ENCODE results near the gene GRAMD2B. TPM values are rescaled to one million over a fixed set of nuclear protein-coding genes. Genes with fewer than 3 reads are reported as not detected.

Gene GRAMD2B
- polyA plus RNA-seq, 1 donor from 2014 or later, result not detected

GRCh38 chr5:126430631-126431030 is 7.4 kb downstream of the GRAMD2B start:
- Histone ChIP-seq H3K27ac (ENCODE audit: low read length) (no peak overlapping the region), H3K4me2 (ENCODE audit: low read length) (no peak overlapping the region), H3K4me3 (ENCODE audit: low read length) (no peak overlapping the region), H3F3A (ENCODE audit: insufficient read depth, low read length, poor library complexity, severe bottlenecking) (no peaks in the 10 kb centered on the region), H3K36me3 (ENCODE audit: insufficient read depth, low read length) (no peaks in the 10 kb centered on the region), H3K27me3 (ENCODE audit: insufficient read depth, low read depth, low read length) (no peaks in the 10 kb centered on the region), H3K9ac (ENCODE audit: low read length) (no peak overlapping the region), H3K9me3 (ENCODE audit: low read length) (no peaks in the 10 kb centered on the region), H3K9me2 (ENCODE audit: insufficient read depth, low read length) (no peaks in the 10 kb centered on the region), H2AFZ (ENCODE audit: low read depth, low read length) (no peak overlapping the region), H3K79me2 (replicated peaks; ENCODE audit: insufficient read depth, low read length) (no peaks in the 10 kb centered on the region), H4K20me1 (ENCODE audit: insufficient read depth) (no peaks in the 10 kb centered on the region)
- TF ChIP-seq REST (IDR thresholded peaks at IDR 0.05; ENCODE audit: borderline replicate concordance) (no peak), CTCF (IDR thresholded peaks at IDR 0.05; ENCODE audit: poor library complexity, severe bottlenecking) (no peak), POLR2AphosphoS5 (IDR thresholded peaks at IDR 0.05) (no peak)

GRCh38 chr5:126433701-126434100 is 10.5 kb downstream of the GRAMD2B start:
- Histone ChIP-seq H3F3A (ENCODE audit: insufficient read depth, low read length, poor library complexity, severe bottlenecking) (no peaks in the 10 kb centered on the region), H4K20me1 (ENCODE audit: insufficient read depth) (no peaks in the 10 kb centered on the region), H3K4me2 (ENCODE audit: low read length) (no peak overlapping the region), H3K36me3 (ENCODE audit: insufficient read depth, low read length) (no peaks in the 10 kb centered on the region), H3K9me2 (ENCODE audit: insufficient read depth, low read length) (no peaks in the 10 kb centered on the region), H3K9ac (ENCODE audit: low read length) (no peak overlapping the region), H3K79me2 (replicated peaks; ENCODE audit: insufficient read depth, low read length) (no peaks in the 10 kb centered on the region), H3K27me3 (ENCODE audit: insufficient read depth, low read depth, low read length) (no peaks in the 10 kb centered on the region), H3K27ac (ENCODE audit: low read length) (no peak overlapping the region), H3K4me3 (ENCODE audit: low read length) (no peak overlapping the region), H2AFZ (ENCODE audit: low read depth, low read length) (no peak overlapping the region), H3K9me3 (ENCODE audit: low read length) (no peaks in the 10 kb centered on the region)
- TF ChIP-seq CTCF (IDR thresholded peaks at IDR 0.05; ENCODE audit: poor library complexity, severe bottlenecking) (no peak), SMC3 (conservative IDR thresholded peaks at IDR 0.05; ENCODE audit: poor library complexity) (no peak), RAD21 (conservative IDR thresholded peaks at IDR 0.05) (no peak)

GRCh38 chr5:126435261-126435660 is 12.1 kb downstream of the GRAMD2B start:
- Histone ChIP-seq H3K9me3 (ENCODE audit: low read length) (no peaks in the 10 kb centered on the region), H4K20me1 (ENCODE audit: insufficient read depth) (no peaks in the 10 kb centered on the region), H3K4me2 (ENCODE audit: low read length) (no peak overlapping the region), H3K4me3 (ENCODE audit: low read length) (no peak overlapping the region), H3K79me2 (replicated peaks; ENCODE audit: insufficient read depth, low read length) (no peaks in the 10 kb centered on the region), H2AFZ (ENCODE audit: low read depth, low read length) (no peak overlapping the region), H3K9ac (ENCODE audit: low read length) (no peak overlapping the region), H3K9me2 (ENCODE audit: insufficient read depth, low read length) (no peaks in the 10 kb centered on the region), H3K36me3 (ENCODE audit: insufficient read depth, low read length) (no peaks in the 10 kb centered on the region), H3K27ac (ENCODE audit: low read length) (no peak overlapping the region), H3F3A (ENCODE audit: insufficient read depth, low read length, poor library complexity, severe bottlenecking) (no peaks in the 10 kb centered on the region), H3K27me3 (ENCODE audit: insufficient read depth, low read depth, low read length) (no peaks in the 10 kb centered on the region)
- TF ChIP-seq RAD21 (conservative IDR thresholded peaks at IDR 0.05), result no peak
- no peak for TF ChIP-seq MXI1 (conservative IDR thresholded peaks at IDR 0.05; ENCODE audit: poor library complexity, severe bottlenecking)
- no peak for TF ChIP-seq REST (IDR thresholded peaks at IDR 0.05; ENCODE audit: borderline replicate concordance)
- TF ChIP-seq TAF1 (IDR thresholded peaks at IDR 0.05; ENCODE audit: low read depth), result no peak
- no peak for TF ChIP-seq POLR2AphosphoS5 (IDR thresholded peaks at IDR 0.05)
- TF ChIP-seq SMC3 (conservative IDR thresholded peaks at IDR 0.05; ENCODE audit: poor library complexity), result no peak
- no peak for TF ChIP-seq EP300 (conservative IDR thresholded peaks at IDR 0.05; ENCODE audit: poor library complexity, severe bottlenecking)
- TF ChIP-seq CTCF (IDR thresholded peaks at IDR 0.05; ENCODE audit: poor library complexity, severe bottlenecking), result no peak
